Naive thymus-derived CD4-positive, alpha-beta T cell (primary cell): ENCODE results near the gene RD3L. TPM values are rescaled to one million over a fixed set of nuclear protein-coding genes. Genes with fewer than 3 reads are reported as not detected.
"Not testable (repeated sequence)": the region's sequence is repeated elsewhere in the genome, so short reads cannot be mapped to it uniquely, and the experiment has no call there.

ENCODE experiments used
- ATAC-seq: fragments of 150-1000 bp; cut with Tn5 transposase; 2 replicates; pipeline ENCODE4 v1.10.0; 2021; ENCODE audit warnings: mild to moderate bottlenecking, moderate library complexity
- CTCF ChIA-PET: fragments of 350-600 bp; sonication (Branson Sonifier 250); formaldehyde crosslinking; loops from one replicate; lab custom pipeline; 2021; ENCODE audit warnings: antibody characterized with exemption; lab: Charles Lee
- POLR2A ChIA-PET: fragments of 350-600 bp; sonication (Branson Sonifier 250); formaldehyde crosslinking; loops from one replicate; lab custom pipeline; 2021; ENCODE audit warnings: antibody characterized with exemption, inconsistent platforms; lab: Charles Lee
- DNase-seq, 9 donors: peaks; one replicate each; pipeline versions ENCODE4 v3.0.0 to v3.0.0-alpha.2; 2020 to 2022; ENCODE audit warnings: mixed read lengths in 1 of 9
- H3K27ac ChIP-seq: one replicate; pipeline ENCODE4 v1.7.0; 2013; ENCODE audit warnings: mild to moderate bottlenecking, low read depth, low read length, moderate library complexity
- H3K27me3 ChIP-seq, 2 donors: one replicate each; pipeline ENCODE4 v1.7.0; 2013; ENCODE audit warnings: low read length in 2 of 2, mild to moderate bottlenecking in 2 of 2, moderate library complexity in 2 of 2; ENCODE audit not compliant: control insufficient read depth in 2 of 2, insufficient read depth in 2 of 2
- H3K36me3 ChIP-seq, 3 experiments: 1 replicate in 2 of 3; 2 replicates in 1 of 3; pipeline ENCODE4 v1.7.0; 2013; ENCODE audit warnings: low read length in 3 of 3, mild to moderate bottlenecking in 3 of 3, moderate library complexity in 1 of 3; ENCODE audit not compliant: insufficient read depth in 3 of 3, control insufficient read depth in 2 of 3
- H3K4me1 ChIP-seq, 2 donors: one replicate each; pipeline ENCODE4 v1.7.0; 2013; ENCODE audit warnings: low read length in 2 of 2, mild to moderate bottlenecking in 2 of 2, moderate library complexity in 1 of 2; ENCODE audit not compliant: control insufficient read depth in 2 of 2, insufficient read depth in 2 of 2
- H3K4me3 ChIP-seq: 2 replicates; pipeline ENCODE4 v1.7.0; 2013; ENCODE audit warnings: mild to moderate bottlenecking, low read length
- H3K9me3 ChIP-seq, 3 experiments: 1 replicate in 2 of 3; 2 replicates in 1 of 3; pipeline ENCODE4 v1.7.0; 2013; ENCODE audit warnings: low read length in 3 of 3; ENCODE audit not compliant: control insufficient read depth in 2 of 3
- H3K27ac Mint-ChIP-seq, 9 donors: one replicate each; pipeline ENCODE4 v1.8.0; 2020 to 2022; ENCODE audit warnings: mixed read lengths in 9 of 9, mild to moderate bottlenecking in 8 of 9, moderate library complexity in 5 of 9, inconsistent platforms in 2 of 9
- H3K27me3 Mint-ChIP-seq, 5 donors: one replicate each; pipeline ENCODE4 v1.8.0; 2021 to 2022; ENCODE audit warnings: mixed read lengths in 5 of 5, mild to moderate bottlenecking in 1 of 5
- H3K36me3 Mint-ChIP-seq, 5 donors: one replicate each; pipeline ENCODE4 v1.8.0; 2020 to 2022; ENCODE audit warnings: mixed read lengths in 5 of 5, mild to moderate bottlenecking in 3 of 5, inconsistent platforms in 1 of 5
- H3K4me1 Mint-ChIP-seq, 7 donors: one replicate each; pipeline ENCODE4 v1.8.0; 2020 to 2022; ENCODE audit warnings: mixed read lengths in 7 of 7, mild to moderate bottlenecking in 3 of 7, inconsistent platforms in 1 of 7
- H3K4me3 Mint-ChIP-seq, 10 donors: one replicate each; pipeline ENCODE4 v1.8.0; 2020 to 2022; ENCODE audit warnings: mild to moderate bottlenecking in 10 of 10, mixed read lengths in 10 of 10, moderate library complexity in 6 of 10, inconsistent platforms in 2 of 10
- H3K9me3 Mint-ChIP-seq, 11 donors: one replicate each; pipeline ENCODE4 v1.8.0; 2020 to 2022; ENCODE audit warnings: mixed read lengths in 11 of 11, mild to moderate bottlenecking in 4 of 11, inconsistent platforms in 1 of 11, moderate library complexity in 1 of 11
- intact Hi-C, 2 donors: fragments of 100-400 bp; cut with micrococcal nuclease; formaldehyde crosslinking; loops; one replicate each; pipeline ENCODE4 v1.15.1; 2023
- polyA plus RNA-seq, 2 donors: library from polyadenylated mRNA; unstranded; fragments of 300-500 nt; fragmentation: Illumina TruSeq; gene quantifications; one replicate each; pipeline ENCODE4 v1.2.3, GENCODE V29; 2021
- total RNA-seq, 6 experiments: library from RNA in 5 of 6; stranded (reverse) in 5 of 6; gene quantifications; 1 replicate in 5 of 6; 2 replicates in 1 of 6; pipeline ENCODE4 v1.2.3 and lab custom pipeline; 2021 to 2026

RD3L gene
- total RNA-seq (not detected), polyA plus RNA-seq (not detected), total RNA-seq (lab: John Stamatoyannopoulos, UW) (not detected)

- H3K9me3 ChIP-seq, result no peaks in the 10 kb centered on the region
- no peaks in the 10 kb centered on the region for H3K36me3 ChIP-seq
- DNase-seq (no peak), ATAC-seq (no peak)
- Mint-ChIP-seq H3K27ac (no peak within 1 kb of the TSS), H3K4me3 (no peak within 1 kb of the TSS), H3K36me3 (no peaks in the 10 kb centered on the region), H3K4me1 (peaks cover 0 to 3% (median 0%) of the 10 kb centered on the region in 7 donors), H3K27me3 (peaks cover 38 to 51% (median 44%) of the 10 kb centered on the region in 5 donors), H3K9me3 (peaks cover 0 to 9% (median 2%) of the 10 kb centered on the region in 11 donors)
- intact Hi-C loops, result no loop called here
- no peak within 1 kb of the TSS for H3K4me3 ChIP-seq
- ChIA-PET CTCF (no interaction called here), POLR2A (no interaction called here)
- H3K27ac ChIP-seq, result no peak within 1 kb of the TSS
- no peaks in the 10 kb centered on the region for H3K27me3 ChIP-seq
- no peaks in the 10 kb centered on the region for H3K4me1 ChIP-seq
Measured at GRCh38 chr14:103941973-103942736, at the start of gene RD3L. RD3L (minus strand) TSS chr14:103942529; CDS start chr14:103941695, 834 bp downstream.

- intact Hi-C loops, result no loop called here
- Mint-ChIP-seq H3K27ac (no peak overlapping the region), H3K27me3 (peaks cover 27 to 44% (median 31%) of the 10 kb centered on the region in 5 donors), H3K9me3 (peaks cover 0 to 31% (median 16%) of the 10 kb centered on the region in 11 donors), H3K4me3 (no peak overlapping the region), H3K4me1 (peaks cover 0 to 2% (median 0%) of the 10 kb centered on the region in 7 donors), H3K36me3 (peaks cover 0 to 12% (median 4%) of the 10 kb centered on the region in 5 donors)
- no peaks in the 10 kb centered on the region for H3K36me3 ChIP-seq
- H3K27ac ChIP-seq, result no peak overlapping the region
- CTCF ChIA-PET, result no interaction called here
- no peak for ATAC-seq
- no peak overlapping the region for H3K4me3 ChIP-seq
- H3K9me3 ChIP-seq, result peaks cover 0 to 6% (median 0%) of the 10 kb centered on the region in 3 experiments
- POLR2A ChIA-PET, result no interaction called here
- H3K4me1 ChIP-seq, result no peaks in the 10 kb centered on the region
- H3K27me3 ChIP-seq, result no peaks in the 10 kb centered on the region
- no peak for DNase-seq
Measured at GRCh38 chr14:103989964-103990363, 47.6 kb upstream of the RD3L start.

- Mint-ChIP-seq H3K4me3 (no peak overlapping the region), H3K36me3 (peaks cover 0 to 12% (median 4%) of the 10 kb centered on the region in 5 donors), H3K27me3 (peaks cover 26 to 44% (median 28%) of the 10 kb centered on the region in 5 donors), H3K4me1 (peaks cover 0 to 2% (median 0%) of the 10 kb centered on the region in 7 donors), H3K27ac (no peak overlapping the region), H3K9me3 (peaks cover 0 to 31% (median 16%) of the 10 kb centered on the region in 11 donors)
- DNase-seq (no peak), ATAC-seq (no peak)
- H3K27ac ChIP-seq, result no peak overlapping the region
- intact Hi-C loops, result no loop called here
- no peaks in the 10 kb centered on the region for H3K27me3 ChIP-seq
- CTCF ChIA-PET, result no interaction called here
- POLR2A ChIA-PET, result no interaction called here
- no peaks in the 10 kb centered on the region for H3K4me1 ChIP-seq
- no peaks in the 10 kb centered on the region for H3K36me3 ChIP-seq
- H3K4me3 ChIP-seq, result no peak overlapping the region
- peaks cover 0 to 6% (median 0%) of the 10 kb centered on the region in 3 experiments for H3K9me3 ChIP-seq
Measured at GRCh38 chr14:103989034-103989433, 46.7 kb upstream of the RD3L start.

- DNase-seq, result no peak
- POLR2A ChIA-PET, result no interaction called here
- Histone ChIP-seq H3K4me1 (no peaks in the 10 kb centered on the region), H3K36me3 (no peaks in the 10 kb centered on the region), H3K4me3 (no peak overlapping the region), H3K9me3 (peaks cover 0 to 2% (median 0%) of the 10 kb centered on the region in 3 experiments), H3K27me3 (no peaks in the 10 kb centered on the region), H3K27ac (no peak overlapping the region)
- H3K4me3 Mint-ChIP-seq, result no peak overlapping the region
- intact Hi-C loops, result no loop called here
- peaks cover 0 to 2% (median 0%) of the 10 kb centered on the region in 7 donors for H3K4me1 Mint-ChIP-seq
- peaks cover 0 to 31% (median 11%) of the 10 kb centered on the region in 11 donors for H3K9me3 Mint-ChIP-seq
- CTCF ChIA-PET, result no interaction called here
- ATAC-seq, result no peak
- H3K27ac Mint-ChIP-seq, result no peak overlapping the region
- H3K36me3 Mint-ChIP-seq, result peaks cover 0 to 10% (median 2%) of the 10 kb centered on the region in 5 donors
- peaks cover 7 to 24% (median 19%) of the 10 kb centered on the region in 5 donors for H3K27me3 Mint-ChIP-seq
Measured at GRCh38 chr14:103984196-103984595, 41.9 kb upstream of the RD3L start.

GRCh38 chr14:103980623-103981238 lies 38.4 kb upstream of the RD3L start:
- H3K9me3 ChIP-seq, H3K4me3 ChIP-seq, H3K4me1 ChIP-seq, H3K4me3 Mint-ChIP-seq, H3K36me3 ChIP-seq, H3K27me3 ChIP-seq, H3K36me3 Mint-ChIP-seq, DNase-seq, POLR2A ChIA-PET, H3K27ac ChIP-seq, H3K4me1 Mint-ChIP-seq, ATAC-seq, H3K27ac Mint-ChIP-seq: not testable (repeated sequence)
- Mint-ChIP-seq H3K9me3 (peaks cover 0 to 15% (median 3%) of the 10 kb centered on the region in 11 donors), H3K27me3 (peaks cover 0 to 21% (median 6%) of the 10 kb centered on the region in 5 donors)
- intact Hi-C loops, result loop anchor here in 1 of 2 donors (1.0 kb wide), 1 partner anchor 172 kb away; no protein-coding TSS in a partner anchor
- CTCF ChIA-PET, result interaction anchor here (0.7 to 1.2 kb wide), 3 partner anchors 173 to 460 kb away, joined by 3 to 7 read pairs (median 6); no protein-coding TSS in a partner anchor

GRCh38 chr14:103974575-103974974 lies 32.2 kb upstream of the RD3L start:
- H3K4me1 Mint-ChIP-seq, result no peaks in the 10 kb centered on the region
- ATAC-seq (no peak), DNase-seq (no peak)
- peaks cover 0 to 4% (median 0%) of the 10 kb centered on the region in 11 donors for H3K9me3 Mint-ChIP-seq
- no peak overlapping the region for H3K27ac ChIP-seq
- no peaks in the 10 kb centered on the region for H3K4me1 ChIP-seq
- no peaks in the 10 kb centered on the region for H3K36me3 Mint-ChIP-seq
- intact Hi-C loops, result no loop called here
- no peak overlapping the region for H3K4me3 Mint-ChIP-seq
- peaks cover 0 to 9% (median 4%) of the 10 kb centered on the region in 5 donors for H3K27me3 Mint-ChIP-seq
- no peaks in the 10 kb centered on the region for H3K27me3 ChIP-seq
- ChIA-PET POLR2A (no interaction called here), CTCF (no interaction called here)
- H3K4me3 ChIP-seq, result no peak overlapping the region
- no peak overlapping the region for H3K27ac Mint-ChIP-seq
- H3K9me3 ChIP-seq, result no peaks in the 10 kb centered on the region
- H3K36me3 ChIP-seq, result no peaks in the 10 kb centered on the region
